Urinary bladder (tissue), 4 donors: ENCODE measurements around the gene FBXW5. TPM values are rescaled to one million over a fixed set of nuclear protein-coding genes. Genes with fewer than 3 reads are reported as not detected.

Experiments used
- DNase-seq: peaks from one replicate; pipeline ENCODE4 v3.0.0-alpha.2; 2015; ENCODE audit errors: extremely low spot score
- H3K27ac ChIP-seq: one replicate; pipeline ENCODE4 v1.5.1; 2013; ENCODE audit warnings: low read depth, mild to moderate bottlenecking, moderate library complexity
- H3K36me3 ChIP-seq: one replicate; pipeline ENCODE4 v1.6.1; 2013; ENCODE audit warnings: mild to moderate bottlenecking, moderate library complexity; ENCODE audit not compliant: insufficient read depth
- H3K4me1 ChIP-seq: one replicate; pipeline ENCODE4 v1.6.1; 2013; ENCODE audit warnings: mild to moderate bottlenecking, moderate library complexity; ENCODE audit not compliant: insufficient read depth
- H3K4me3 ChIP-seq: one replicate; pipeline ENCODE4 v1.5.1; 2013; ENCODE audit warnings: low read depth, low read length
- WGBS: extraction: QIAGEN DNeasy Blood & Tissue Kit; methylation state at CpG from one replicate; pipeline ENCODE4 v1.1.7; 2013; 5-methylcytosine and 5-hydroxymethylcytosine counted together
- polyA plus RNA-seq: library from polyadenylated mRNA; stranded (reverse); fragments of 200-250 nt; gene quantifications from one replicate; pipeline ENCODE4 v1.2.3, GENCODE V29; 2013
- total RNA-seq: library from RNA; depleted of rRNA; stranded (reverse); fragments of >200 nt; gene quantifications from one replicate; pipeline ENCODE4 v1.2.3, GENCODE V29; 2014
- donor health status: healthy with polysubstance abuse.
- donor health status: healthy.

Gene FBXW5
- total and polyA plus RNA-seq, 2 donors, result 47.5 to 151 TPM

DNA sequence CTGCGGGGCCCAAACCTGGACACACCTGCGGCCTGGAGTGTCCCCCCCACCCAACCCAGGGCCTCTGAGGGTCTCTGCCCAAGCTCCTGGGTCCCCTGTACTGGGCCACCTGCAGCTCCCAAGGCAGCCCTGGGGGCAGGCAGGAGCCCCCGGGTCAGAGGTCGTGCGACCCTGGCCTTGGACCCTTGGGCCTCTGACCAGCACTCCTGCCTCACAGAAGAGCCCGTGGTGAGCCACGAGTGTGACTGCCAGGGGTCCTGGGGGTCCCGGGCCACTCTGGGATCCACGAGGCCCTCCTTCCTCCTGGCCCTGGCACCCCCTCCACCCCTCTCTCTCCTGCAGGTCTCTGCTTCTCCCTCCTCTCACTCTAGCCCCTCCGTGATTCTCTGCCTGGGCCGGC is 27.8 kb upstream of the FBXW5 start:
- H3K4me3 ChIP-seq, result no peak overlapping the region
- DNase-seq, result no peak
- H3K36me3 ChIP-seq, result no peaks in the 10 kb centered on the region
- no peaks in the 10 kb centered on the region for H3K4me1 ChIP-seq
- no peak overlapping the region for H3K27ac ChIP-seq
- WGBS, result 83% methylated on average over 11 of the region's 11 CpGs

DNA sequence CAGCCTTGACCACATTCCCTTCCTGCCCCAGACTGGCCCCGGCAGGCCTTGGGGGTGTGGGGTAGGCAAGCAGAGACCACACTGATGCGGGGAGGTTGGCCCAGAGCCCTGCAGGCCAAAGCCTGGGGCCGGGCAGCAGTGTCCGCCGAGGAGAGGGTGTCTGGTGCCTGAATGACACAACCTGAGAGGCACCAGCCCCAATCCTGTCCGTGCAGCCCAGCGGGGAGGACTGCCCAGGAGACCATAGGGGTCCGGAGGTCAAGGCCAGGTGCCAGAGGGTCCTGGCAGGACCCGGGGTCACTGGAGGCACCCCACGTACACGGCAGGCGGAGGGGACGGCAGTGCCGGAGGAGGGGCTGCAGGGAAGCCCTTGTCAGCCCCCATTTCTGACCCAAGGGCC is 27.2 kb upstream of the FBXW5 start:
- Histone ChIP-seq H3K36me3 (no peaks in the 10 kb centered on the region), H3K4me3 (no peak overlapping the region), H3K4me1 (no peaks in the 10 kb centered on the region), H3K27ac (no peak overlapping the region)
- 78% methylated on average over 14 of the region's 14 CpGs for WGBS
- DNase-seq, result no peak

DNA sequence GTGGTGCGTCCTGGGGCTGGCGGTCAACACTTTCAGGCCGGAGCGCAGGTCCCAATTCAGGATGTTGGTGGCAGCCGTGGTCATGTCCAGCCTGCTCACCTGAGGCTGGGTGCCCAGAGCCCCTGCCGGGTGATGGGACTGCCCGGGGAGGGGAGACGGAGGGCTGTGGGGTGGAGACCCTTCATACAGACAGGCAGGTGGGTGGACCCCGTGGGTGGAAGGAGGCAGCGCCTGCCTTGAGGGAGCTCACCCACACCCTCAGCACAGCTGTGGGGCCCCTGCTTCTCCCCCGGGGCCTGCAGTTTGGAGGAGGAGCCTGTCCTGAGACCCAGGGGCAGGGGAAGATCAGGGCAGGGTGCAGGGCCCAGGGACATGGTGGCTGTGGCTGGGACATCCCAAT is 25.8 kb upstream of the FBXW5 start:
- H3K4me1 ChIP-seq, result no peaks in the 10 kb centered on the region
- no peak for DNase-seq
- H3K27ac ChIP-seq, result no peak overlapping the region
- no peaks in the 10 kb centered on the region for H3K36me3 ChIP-seq
- WGBS, result 81% methylated on average over 11 of the region's 11 CpGs
- H3K4me3 ChIP-seq, result no peak overlapping the region

DNA sequence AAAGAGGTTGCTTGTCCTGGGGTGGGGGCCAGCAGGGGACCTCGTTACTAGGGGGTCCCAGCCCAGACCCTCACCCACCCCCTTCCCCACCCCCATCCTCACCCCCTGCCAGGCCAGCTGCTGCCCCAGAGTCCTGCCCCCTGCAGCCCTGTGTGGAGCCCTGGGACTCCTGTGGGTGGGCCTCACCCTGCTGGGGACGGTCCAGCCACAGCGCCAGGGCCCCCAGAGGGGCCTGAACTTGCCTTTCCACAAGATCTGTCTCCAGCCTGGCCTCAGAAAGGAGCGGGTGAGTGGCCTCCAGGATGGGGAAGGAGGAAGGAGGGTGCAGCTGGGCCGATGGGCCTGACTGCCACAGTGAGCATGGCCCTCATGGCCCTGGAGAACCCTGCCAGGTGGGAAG is 25.2 kb upstream of the FBXW5 start:
- WGBS, result 82% methylated on average over 5 of the region's 5 CpGs
- no peak overlapping the region for H3K27ac ChIP-seq
- no peak overlapping the region for H3K4me3 ChIP-seq
- H3K36me3 ChIP-seq, result no peaks in the 10 kb centered on the region
- no peaks in the 10 kb centered on the region for H3K4me1 ChIP-seq
- no peak for DNase-seq

DNA sequence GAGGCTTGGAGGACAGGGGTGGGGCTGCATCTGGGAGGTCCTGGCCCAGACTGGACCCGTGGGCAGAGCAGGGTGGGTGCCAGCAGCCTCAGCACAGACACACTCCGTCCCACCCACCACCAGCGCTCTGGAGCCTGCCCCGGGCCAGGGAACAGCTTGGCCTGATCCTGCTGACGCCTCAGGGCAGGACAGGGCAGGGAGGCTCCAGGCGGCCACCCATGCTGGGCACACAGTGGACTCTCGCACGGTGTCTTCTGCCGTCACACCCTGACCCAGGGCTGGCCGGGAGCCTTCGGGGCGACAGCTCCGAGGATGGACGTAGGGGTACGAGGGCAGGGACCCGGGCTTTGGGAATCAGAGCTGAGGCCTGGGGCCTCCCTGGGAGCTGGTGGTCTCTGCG is 24.6 kb upstream of the FBXW5 start:
- no peak for DNase-seq
- Histone ChIP-seq H3K4me1 (no peaks in the 10 kb centered on the region), H3K27ac (no peak overlapping the region), H3K36me3 (no peaks in the 10 kb centered on the region), H3K4me3 (no peak overlapping the region)
- WGBS, result 83% methylated on average over 17 of the region's 17 CpGs

DNA sequence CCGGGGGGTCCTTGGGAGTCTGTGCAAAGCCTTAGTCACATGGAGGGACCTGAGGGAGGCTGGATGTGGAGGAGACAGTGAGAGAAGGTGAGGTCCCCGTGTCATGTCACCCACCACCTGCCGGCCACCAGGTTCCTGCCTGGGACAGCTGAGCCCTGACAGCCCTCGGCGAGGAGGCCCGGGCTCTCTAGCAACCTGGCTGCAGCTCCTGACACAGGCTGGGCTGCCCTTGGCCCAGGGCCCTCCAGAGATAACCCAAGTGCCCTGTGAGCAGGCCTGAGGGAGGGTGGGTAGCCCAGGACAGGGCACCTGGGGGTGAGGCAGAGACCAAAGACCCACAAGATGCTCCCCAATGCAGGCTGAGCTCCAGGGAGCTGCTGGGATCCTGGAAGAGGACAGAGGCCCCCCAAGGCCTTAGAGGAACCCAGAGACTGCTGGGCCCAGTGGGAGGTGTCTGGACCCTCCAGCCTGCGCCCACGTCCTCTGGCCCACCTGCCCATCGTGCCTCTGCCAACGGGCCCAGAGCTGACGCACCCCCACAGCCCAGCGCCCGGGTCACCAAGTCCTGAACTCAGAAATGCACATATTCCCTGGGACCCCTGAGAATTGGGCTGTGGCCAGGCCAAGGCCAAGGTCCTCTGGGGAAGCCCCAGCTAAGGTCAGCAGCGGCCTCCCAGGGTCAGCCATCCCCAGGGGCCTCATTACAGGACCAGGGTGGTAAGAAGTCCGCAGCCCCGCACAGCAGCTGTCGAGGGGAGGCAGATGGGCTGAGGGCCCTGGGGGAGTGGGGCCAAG is 24.0 kb upstream of the FBXW5 start:
- H3K4me1 ChIP-seq, result no peaks in the 10 kb centered on the region
- no peak overlapping the region for H3K27ac ChIP-seq
- no peak for DNase-seq

DNA sequence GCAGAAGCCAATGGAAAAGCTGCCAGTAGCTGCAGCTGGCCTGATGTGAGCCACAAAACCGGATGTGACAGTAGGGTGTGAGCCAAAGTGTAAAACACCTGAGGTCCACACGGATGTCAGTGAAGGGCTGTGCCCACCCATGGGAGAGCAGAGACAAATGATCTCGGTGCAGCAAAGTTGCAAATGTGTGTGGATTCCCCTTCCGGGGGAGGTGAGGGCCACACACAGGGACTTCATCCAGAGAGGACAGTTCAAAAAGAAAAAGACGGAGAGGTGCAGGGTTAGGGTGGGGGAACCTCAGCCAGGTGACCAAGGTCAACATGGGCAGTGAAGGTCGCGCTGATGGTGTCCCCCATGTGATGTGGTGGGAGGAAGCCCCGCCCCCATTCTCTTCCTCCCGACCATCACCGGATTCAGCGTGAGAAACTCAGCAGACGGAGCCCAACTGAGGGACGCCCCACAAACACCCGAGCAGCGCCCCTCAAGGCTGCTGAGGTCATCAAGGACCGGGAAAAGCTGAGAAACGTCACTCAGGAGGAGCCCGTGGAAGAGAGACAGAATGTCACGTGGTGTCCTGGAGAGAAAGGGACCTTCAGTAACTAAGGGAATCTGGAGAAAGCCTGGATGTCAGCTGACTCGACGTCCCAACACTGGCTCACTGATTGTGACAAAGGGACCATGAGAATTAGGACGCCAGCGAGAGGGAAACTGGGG is 21.4 kb upstream of the FBXW5 start:
- WGBS, result 26% methylated on average over 23 of the region's 23 CpGs
- no peak for DNase-seq
- Histone ChIP-seq H3K4me3 (no peak overlapping the region), H3K4me1 (no peaks in the 10 kb centered on the region), H3K27ac (no peak overlapping the region), H3K36me3 (no peaks in the 10 kb centered on the region)

More for the DNA sequence above, 24.0 kb upstream of the FBXW5 start:
- H3K4me3 ChIP-seq, result no peak overlapping the region
- H3K36me3 ChIP-seq, result no peaks in the 10 kb centered on the region
- 77% methylated on average over 17 of the region's 17 CpGs for WGBS

DNA sequence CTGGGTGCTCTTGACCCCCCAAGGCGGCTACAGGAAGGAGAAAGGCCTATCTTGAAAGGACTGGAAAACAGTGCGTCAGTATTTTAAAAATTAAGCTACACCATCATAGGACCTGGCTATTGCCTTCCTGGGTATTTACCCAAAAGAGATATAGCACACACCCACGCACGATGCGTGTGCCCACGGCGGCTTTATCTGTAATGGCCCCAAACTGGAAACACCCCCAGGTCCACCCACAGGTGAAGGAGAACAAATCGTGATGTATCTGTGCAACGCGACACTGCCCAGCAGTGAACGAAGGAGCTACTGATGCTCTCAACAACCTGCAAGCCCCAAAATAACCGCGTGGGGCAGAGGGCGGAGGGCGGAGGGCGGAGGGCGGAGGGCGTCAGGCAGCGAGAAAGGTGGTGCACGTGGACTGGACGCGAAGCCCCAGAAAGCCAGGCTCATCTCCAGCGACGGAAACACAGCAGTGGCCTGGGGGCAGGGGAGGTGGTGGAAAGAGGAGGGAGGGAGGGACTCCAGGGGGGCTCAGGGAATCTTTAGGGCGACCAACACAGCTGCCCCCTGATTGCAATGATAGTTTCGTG is 20.4 kb upstream of the FBXW5 start:
- Histone ChIP-seq H3K36me3 (no peaks in the 10 kb centered on the region), H3K4me3 (no peak overlapping the region), H3K27ac (no peak overlapping the region), H3K4me1 (no peaks in the 10 kb centered on the region)
- no peak for DNase-seq
- 84% methylated on average over 26 of the region's 26 CpGs for WGBS

DNA sequence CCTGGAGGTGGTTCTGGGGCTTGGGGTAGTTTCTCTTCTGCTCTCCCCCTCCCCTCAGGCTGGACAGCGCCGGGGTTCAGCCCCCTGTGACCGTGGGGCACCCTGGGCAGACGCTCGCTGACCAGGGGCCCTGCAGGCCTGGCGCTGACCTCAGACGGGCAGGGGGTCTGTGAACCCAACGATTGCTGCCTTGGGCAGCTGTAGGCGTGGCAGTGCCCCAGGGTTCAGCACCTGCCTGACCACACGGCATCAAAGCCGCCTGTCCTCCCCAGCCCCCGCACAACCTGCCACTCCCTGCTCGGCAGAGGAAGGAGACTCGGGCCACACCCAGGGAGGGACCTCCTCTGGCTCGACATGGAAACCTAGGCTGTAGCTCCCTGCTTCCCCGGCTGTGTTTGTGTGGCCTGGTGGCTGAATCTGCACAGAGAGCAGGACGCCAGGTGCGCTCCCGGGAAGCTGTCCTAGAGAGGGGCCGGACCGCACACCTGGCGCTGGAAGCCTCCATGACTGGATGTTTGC is 19.7 kb upstream of the FBXW5 start:
- Histone ChIP-seq H3K36me3 (no peaks in the 10 kb centered on the region), H3K4me1 (no peaks in the 10 kb centered on the region), H3K27ac (no peak overlapping the region), H3K4me3 (no peak overlapping the region)
- WGBS, result 65% methylated on average over 22 of the region's 22 CpGs
- DNase-seq, result no peak

DNA sequence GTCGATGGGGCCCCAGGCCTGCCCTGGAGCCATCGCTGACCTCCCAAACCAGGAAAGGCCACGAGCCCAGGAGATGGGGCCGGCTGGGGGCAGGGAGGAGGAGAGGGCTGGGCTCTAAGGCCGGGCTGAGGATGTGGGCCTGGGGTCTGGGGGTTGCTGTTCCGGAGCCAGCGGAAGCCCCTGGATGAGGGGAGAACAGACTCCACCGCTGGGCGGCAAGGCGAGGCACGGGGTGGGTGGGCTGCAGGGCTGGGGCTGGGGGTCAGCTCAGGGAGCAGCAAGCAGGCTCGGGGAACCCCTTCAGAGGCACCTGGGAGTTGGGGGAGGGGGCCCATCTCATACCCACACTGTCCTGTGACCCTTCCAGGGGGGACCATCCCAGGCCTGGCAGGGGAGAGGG is 19.2 kb upstream of the FBXW5 start:
- 82% methylated on average over 12 of the region's 12 CpGs for WGBS

DNA sequence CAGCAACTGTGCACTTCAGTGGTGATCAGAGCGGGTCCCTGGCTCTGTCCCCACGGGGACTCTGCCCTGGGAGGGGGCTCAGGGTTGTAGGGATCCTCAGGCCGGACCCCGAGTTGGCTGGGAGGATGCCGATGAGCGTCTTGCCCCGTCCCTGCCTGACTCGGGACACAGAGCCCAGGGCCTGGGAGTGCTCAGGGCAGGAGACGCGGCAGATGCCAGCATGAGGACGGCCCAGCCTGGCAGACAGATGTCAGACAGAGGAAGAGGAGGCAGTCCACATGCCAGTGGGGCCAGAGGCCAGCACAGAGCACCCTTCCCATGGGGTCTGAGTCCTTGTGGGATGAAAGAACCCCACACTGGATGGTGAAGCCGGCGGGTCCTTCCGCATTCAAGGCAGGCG is 18.8 kb upstream of the FBXW5 start:
- H3K27ac ChIP-seq, result no peak overlapping the region
- WGBS, result 84% methylated on average over 15 of the region's 15 CpGs
- H3K4me3 ChIP-seq, result no peak overlapping the region
- DNase-seq, result no peak
- no peaks in the 10 kb centered on the region for H3K4me1 ChIP-seq
- H3K36me3 ChIP-seq, result no peaks in the 10 kb centered on the region

More for the DNA sequence above, 19.2 kb upstream of the FBXW5 start:
- no peak for DNase-seq
- Histone ChIP-seq H3K36me3 (no peaks in the 10 kb centered on the region), H3K4me1 (no peaks in the 10 kb centered on the region), H3K27ac (no peak overlapping the region), H3K4me3 (no peak overlapping the region)

DNA sequence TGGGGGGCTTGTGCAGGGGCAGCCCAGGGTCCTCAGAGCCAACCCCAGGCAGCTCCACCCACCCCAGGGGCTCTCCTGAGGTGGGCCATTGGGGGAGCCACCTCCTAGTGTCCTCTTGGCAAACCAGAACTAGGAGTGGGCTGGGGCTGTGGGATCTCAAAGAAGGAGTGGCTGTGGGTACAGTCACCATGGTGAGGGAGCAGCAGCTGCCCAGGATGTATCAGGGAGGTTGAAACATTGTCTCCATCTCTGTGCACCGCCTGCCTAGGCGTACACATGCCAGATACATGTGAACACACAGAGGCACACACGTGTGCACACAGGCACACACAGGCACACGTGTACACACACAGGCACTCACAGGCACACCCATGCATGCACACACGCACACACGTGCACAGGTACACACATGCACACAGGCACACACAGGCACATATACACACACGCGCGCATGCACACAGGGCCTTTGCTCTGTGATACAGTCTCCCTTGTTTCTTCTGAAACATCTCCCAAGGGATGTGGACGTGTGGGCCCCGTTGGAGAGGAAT is 18.2 kb upstream of the FBXW5 start:
- 84% methylated on average over 11 of the region's 11 CpGs for WGBS
- no peak overlapping the region for H3K27ac ChIP-seq
- no peaks in the 10 kb centered on the region for H3K4me1 ChIP-seq
- H3K4me3 ChIP-seq, result no peak overlapping the region
- DNase-seq, result no peak
- H3K36me3 ChIP-seq, result no peaks in the 10 kb centered on the region

DNA sequence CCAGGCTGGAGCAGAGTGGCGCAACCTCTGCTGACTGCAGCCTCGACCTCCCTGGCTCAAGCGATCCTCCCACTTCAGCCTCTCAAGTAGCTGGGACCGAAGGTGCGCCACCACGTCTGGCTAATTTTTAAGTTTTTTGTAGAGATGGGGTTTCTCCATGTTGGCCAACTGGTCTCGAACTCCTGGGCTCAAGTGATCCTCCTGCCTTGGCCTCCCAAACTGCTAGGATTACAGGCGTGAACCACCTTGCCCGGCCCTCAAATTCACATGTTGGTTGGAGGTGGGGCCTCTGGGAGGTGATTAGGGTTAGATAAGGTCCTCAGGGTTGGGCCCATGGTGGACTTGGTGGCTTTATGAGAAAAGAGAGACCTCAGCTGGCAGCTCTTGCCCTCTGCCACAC is 17.6 kb upstream of the FBXW5 start:
- H3K4me1 ChIP-seq, result no peaks in the 10 kb centered on the region
- no peaks in the 10 kb centered on the region for H3K36me3 ChIP-seq
- 94% methylated on average over 9 of the region's 9 CpGs for WGBS
- DNase-seq, result no peak
- H3K4me3 ChIP-seq, result no peak overlapping the region
- H3K27ac ChIP-seq, result no peak overlapping the region
